SHP77 treated with DMSO at 0.1 percent for 48 hours (cell line): ENCODE results near the gene NDUFB4.

ENCODE experiments used
- DNase-seq: peaks from one replicate; lab custom pipeline; 2025; lab: John Stamatoyannopoulos, UW

NDUFB4 gene

DNA sequence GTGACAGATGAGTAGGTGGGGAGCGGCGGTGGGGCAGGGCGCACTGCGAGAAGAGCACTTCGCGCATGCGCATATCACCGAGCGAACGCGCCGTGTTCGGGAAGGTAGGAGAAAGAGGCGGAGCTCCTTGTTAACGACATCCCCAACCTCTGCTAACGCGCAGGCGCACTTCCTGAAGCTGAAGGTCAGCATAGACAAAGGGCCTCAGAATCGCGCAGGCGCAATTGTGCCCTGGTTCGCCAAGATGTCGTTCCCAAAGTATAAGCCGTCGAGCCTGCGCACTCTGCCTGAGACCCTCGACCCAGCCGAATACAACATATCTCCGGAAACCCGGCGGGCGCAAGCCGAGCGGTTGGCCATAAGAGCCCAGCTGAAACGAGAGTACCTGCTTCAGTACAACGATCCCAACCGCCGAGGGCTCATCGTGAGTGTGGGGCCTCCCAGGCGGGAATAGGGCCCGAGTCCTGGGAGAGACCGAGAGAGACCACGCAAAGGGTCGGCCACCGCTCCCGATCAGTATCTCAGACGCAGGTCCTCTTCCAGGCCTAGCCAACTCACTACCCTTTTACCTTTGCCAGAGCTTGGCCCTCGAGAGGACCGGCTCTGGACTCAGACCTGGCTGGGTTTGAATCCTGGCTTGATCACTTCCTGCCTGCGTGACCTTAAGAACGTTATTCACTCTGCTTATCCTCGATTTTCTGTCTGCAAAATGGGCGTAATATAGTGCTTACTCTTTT lies at the start of gene NDUFB4:
NDUFB4 (plus strand) TSS at position 221 of the 737 bp plus-strand sequence; CDS start at position 245, 24 bp downstream.
- DNase-seq, result peak; percentile 97

DNA sequence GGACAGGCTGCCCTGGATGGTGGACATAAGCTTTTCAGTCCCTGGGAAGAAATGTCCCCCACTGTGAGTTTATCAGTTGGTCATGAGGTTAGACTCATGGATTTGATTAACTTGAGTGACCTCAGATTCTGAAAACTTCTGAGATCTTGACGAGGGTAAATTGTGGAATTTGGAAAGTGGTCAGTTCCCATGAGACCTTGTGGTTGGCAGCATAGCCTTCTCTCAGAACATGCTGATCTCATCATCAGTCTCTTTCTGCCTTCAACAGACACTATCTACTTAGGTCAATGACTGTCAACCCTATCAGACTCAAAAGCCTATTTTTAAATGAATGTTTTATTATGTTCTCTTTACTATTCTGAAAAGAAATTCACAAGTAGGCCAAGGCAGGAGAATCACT lies 45.6 kb upstream of the NDUFB4 start:
- DNase-seq, result no peak

DNA sequence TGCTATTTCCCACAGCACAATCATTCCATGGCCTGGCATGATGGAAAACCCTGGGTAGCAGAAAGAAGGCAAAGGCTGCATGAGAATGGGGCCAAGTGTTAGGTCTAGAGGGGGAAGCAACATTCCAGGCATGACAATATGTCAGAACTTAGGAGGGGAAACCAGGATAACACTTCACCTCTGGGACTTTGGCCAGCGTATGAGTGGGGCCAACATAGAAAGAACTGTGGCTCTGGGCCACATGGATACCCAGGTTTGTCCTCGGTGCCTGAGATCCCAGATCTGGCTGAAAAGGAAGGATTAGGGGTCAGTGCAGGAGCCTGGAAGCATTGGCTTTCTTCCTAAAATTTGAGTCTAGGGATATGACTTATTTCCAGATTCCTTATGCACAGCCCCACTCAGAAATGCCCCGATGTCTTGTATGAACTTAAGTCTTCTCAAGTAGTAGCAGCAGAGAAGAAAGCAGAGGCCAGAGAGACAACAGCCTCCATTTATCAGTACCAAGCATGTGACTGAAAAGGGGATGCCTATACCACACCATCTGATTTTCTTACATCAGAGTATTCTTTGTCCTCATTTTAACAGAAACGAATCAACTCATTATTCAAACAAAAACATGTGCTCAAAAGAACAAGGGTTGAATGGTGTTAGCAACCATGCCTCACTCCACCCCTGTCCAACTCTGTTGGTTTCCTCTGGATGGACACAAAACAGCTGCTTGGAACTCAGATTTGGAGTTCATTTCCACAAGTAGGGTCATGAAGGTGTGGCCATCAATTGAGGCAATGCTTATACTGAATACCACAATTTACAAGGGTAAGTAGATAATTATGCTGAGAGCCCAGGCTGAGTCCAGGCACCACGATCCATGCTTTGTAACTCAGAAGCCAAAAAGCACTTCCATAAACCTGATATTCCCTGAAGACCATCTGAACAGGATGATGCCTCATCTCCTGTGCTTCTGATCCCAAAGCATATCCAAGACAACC lies 43.7 kb upstream of the NDUFB4 start:
- DNase-seq, result no peak

DNA sequence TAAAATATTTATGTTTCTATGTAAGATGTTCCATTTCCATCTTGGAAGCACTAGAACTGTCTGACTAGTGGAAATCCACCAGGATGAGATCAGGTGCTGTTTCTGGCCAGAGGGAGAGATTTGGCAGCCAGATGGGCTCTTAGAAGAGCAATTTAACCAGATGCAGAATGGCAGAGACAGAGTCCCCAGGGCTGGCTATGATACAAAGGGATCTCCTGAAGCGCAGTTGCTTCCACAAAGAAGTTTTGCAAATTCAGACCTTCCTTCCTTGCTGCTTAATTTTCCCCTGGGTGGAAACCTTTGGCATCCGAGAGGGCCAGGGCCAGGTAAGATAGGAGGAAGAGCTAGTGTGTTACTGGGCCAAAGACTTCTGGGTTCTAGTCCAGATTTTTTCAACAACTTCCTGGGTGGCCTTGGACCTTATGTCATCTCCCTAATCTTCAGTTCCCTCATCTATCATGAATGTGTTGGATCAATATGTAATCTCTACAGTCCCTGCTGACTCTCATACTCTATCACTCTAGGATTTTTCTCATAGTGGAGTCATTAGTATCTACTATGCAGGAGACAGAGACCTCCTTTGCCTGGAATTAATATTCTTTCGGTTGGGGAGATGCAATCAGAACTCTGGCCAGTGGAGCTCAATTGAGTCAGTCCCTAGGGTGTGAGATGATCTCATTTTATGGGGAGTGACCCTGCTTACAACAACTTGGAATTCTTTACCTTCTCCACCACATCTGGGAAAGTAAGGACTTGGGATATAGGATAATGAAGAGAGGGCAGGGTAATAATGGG lies 41.1 kb upstream of the NDUFB4 start:
- no peak for DNase-seq

DNA sequence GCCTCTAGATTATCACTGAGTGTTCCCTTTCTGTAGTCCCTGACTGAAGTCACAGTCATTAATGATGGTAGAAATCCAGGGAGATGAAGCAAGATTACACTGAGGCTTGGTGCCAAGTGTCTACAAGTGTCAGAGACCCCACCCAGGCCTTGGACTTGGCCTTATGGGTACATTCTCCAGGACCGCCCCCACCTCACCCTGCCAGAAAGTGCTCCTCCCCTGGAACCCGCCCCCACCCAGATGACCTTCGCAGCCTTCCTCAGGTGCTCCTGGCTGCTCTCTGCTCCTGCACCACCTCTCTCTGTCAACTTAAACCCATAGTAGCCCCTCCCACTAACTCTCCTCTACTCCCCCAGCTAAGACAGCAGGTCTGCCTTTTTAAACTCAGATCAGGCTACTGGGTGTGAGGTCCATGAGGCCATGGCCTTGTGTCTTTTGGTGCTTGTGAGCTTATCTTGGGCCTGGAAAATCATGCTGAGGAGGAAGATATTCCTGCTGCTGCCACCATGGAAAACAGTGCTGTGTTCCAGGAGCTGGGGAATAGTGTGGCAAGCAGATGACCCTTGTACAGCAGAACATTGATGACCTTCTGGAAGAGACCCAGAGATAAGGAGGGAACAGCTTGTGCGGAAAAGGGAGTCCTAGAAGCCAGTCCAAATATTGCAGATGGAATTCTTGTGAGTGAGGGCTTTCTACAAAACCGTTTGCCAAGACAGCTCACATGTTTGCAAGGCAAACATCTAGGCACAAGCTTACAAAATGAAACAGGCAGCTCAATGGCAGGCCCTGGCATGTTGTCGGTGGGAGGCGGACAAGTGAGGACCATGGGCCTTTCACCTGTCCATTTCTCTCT lies 40.3 kb upstream of the NDUFB4 start:
- no peak for DNase-seq

DNA sequence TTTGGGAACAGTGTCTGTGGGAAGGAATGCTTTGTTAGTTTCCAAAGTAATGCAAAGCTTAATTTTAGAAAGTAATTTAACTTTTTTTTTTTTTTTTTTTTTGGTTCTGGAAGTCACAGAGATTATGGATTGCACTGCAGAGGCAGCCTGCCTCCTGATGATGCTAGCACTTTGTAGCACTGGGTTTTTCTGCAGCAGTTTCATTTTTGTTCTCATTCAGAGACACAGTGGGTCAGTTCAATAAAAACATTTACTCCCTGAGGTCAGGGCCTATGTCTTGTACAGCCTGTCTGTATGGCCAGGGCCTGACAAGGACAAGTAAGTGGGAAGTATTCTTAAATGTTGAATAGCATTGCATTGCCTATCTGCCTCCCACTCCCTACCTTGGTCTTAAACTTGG lies 39.0 kb upstream of the NDUFB4 start:
- DNase-seq, result no peak

DNA sequence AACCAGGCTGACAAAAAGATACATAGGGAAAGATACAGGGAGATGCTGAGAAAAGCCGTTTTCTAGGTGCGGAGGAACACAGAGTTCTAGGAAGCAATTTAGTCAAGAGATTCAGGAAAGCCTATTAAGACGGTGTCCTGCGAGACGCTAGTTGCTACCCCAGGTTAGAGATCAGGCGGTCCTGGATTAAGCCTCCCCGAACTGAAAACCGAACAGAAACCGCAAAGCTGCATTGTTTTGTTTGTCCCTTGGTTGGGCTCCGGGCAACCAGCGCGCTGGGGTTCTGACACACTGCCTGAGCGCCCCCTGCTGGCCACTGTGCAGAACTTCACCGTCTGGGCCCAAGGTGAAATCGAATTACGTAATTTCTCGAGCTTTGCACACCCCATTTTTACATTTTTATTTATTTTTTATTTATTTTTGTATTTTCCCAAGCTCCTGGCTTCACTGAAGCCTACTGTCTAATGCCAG lies 37.3 kb upstream of the NDUFB4 start:
- DNase-seq, result peak; percentile 47

DNA sequence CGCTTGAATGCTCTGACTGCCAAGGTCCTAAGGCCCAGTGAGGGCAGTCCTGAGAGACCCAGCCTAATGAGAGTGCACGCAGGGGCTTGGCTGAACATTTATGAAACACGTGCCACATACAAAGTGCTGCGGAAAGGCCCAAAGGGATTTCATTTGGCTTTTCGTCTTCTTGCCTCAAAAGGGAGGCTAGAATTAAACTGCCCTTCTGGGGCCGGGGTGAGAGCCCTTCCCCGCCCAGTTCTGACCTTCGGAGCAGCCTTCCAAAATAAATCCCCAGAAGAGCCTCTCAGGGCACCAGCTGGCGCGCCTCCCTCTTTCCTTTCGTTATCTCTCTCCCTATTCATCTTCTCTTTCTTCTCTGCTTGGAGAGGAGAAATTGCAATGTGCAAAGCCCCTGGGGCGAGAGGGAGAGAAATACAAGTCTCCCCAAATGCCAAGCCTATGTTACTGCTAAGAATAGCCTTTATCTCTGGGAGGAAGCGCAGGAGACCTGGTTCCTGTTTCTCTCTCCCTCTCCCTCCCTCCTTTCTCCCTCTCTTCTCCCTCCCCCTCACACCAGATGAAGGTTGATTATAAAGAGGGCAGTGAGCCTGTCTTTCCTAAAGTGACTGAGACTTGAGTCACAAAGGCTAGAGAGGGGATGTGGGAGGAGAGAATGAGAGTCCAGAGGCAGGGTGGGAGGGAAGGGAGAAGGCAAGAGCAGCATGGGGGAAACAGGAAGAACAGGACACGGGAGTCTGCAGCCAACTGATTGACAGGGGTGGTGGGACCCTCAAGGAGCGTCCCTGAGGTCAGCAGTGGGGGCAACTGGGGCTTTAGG lies 36.7 kb upstream of the NDUFB4 start:
- peak; percentile 54 for DNase-seq

DNA sequence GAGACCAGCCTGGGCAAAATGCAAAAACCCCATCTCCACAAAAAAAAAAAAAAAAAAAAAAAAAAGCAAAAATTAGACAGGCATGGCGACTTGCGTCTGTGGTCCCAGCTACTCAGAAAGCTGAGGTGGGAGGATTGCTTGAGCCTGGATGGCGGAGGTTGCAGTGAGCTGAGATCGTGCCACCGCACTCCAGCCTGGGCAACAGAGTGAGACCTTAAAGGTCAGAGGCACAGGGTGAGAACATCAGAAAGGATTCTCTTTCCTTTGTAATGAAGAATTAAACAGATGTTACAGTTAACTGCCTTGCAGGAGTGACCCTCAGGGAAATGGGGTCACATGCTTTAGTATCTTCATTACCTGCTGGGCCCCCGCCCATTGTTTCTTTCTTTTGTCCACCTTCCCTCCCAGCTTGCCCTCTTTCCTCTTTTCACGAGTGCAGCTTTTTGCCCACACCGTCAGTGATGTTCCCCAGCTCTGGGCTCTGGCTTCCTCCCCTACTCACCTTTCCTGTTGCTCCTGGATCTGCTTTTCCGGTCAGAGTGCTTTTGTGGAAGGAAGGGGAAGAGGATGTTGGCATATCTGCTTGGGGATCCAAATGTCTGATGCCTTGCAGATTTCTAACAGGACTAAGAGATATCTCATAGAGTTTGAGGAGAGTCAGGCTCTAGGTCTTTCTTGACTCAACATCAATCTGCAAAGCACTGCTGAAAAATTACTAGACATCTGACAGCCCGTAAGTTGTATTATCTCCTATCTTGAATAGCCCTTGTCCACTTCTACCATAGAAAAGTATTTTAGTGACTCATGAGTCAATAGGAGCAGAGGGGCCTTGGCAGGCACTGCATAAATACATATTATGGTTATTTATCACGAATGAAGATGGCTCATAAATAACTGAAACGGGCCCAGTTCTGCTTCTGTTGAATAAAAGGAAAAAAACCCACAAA lies 35.6 kb upstream of the NDUFB4 start:
- no peak for DNase-seq

DNA sequence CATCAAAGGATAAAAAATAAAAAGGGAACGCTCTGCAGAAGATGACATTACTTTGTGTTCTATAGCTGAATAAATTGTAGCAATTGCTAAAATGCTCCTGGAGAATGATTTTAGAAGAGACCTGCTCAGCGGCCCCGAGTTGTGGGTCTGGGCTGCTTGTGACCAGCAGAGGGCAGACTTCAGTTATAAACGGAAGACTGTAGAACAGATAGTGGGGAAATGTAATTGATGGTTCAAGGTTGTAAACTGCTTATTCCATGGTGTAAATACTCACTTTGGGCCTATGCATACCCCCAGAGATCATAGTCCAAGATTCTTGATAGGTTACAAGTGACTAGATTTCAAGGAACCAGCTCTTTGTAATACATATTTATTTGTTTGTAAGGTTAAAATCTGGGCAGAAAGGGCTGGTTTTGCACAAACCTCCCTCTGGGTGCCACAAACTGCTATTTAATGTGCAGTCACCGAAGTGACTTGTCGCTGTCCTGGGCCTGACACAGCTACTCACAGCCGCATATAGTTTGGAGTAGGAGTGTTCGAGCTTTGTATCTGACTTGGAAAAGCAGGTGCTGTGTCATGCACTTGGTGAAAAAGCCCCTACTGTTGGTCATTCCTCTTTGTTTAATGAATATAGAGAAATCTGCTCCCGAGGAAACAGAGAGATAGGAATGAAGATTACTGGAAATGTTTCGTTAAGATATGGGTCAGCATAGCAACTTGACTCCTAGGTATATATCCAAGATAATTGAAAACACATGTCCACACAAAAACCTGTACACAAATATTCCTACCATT lies 34.7 kb upstream of the NDUFB4 start:
- peak; percentile 19 for DNase-seq

DNA sequence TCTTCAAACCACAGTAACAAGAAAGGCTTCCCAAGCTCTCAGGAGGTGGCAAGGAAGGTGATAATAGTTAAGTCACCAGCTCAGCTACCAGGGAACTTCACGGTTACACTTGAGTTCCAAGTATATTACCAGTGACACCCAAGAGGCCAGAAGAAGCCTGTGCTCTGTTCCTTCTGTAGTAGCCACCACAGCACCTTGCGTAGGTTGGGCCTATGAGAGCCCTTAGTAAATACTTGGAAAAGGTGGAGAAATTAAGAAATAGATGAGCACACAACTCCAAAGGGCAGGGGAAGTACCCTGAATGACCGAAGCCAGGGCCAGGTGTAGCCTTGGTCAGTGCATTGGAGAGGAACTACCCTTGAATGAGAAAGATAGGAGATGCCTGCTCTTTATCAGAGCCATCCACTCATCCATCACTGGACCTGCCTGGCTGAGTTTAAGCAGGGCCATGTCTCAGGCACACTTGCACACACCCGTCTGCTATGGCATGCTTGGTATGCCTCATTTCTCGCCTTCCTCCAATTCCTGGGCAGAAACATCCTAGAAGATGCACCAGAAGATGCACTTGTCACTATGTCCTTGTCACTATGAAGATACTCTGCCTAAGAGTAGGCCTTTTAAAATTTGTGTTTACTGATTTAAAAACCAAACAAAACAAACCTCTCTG lies 32.6 kb upstream of the NDUFB4 start:
- DNase-seq, result no peak

DNA sequence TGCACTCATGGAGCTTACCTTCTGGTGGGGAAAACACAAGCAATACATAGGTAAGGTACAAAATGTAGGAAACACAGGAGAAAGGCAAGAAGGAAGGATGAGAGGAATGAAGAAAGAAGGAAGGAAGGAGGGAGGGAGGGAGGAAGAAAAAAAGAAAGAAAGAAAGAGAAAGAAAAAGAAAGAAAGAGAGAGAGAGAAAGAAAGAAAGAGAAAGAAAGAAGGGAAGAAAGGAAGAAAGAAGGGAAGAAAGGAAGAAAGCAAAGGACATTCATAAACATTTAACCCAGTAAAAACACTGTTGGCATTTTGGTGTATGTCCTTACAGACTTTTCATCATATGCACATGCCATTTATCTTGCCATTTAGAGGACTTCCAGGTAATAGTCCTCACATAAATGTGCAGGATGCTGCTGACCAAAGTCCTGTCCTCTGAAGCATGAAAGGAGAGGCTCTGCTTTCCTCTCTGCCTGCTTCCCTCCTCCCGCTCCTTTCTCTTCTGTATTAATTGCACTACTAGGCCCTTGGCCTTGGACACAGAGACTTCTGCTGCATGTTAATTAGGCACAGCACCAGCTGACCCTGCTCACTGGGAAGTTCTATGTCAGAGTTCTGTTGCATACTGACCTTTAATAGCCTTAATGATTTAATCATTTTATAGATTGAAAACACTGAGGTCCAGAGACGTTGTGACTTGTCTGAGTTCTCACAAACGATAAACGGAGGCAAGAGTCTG lies 29.7 kb upstream of the NDUFB4 start:
- DNase-seq, result no peak

DNA sequence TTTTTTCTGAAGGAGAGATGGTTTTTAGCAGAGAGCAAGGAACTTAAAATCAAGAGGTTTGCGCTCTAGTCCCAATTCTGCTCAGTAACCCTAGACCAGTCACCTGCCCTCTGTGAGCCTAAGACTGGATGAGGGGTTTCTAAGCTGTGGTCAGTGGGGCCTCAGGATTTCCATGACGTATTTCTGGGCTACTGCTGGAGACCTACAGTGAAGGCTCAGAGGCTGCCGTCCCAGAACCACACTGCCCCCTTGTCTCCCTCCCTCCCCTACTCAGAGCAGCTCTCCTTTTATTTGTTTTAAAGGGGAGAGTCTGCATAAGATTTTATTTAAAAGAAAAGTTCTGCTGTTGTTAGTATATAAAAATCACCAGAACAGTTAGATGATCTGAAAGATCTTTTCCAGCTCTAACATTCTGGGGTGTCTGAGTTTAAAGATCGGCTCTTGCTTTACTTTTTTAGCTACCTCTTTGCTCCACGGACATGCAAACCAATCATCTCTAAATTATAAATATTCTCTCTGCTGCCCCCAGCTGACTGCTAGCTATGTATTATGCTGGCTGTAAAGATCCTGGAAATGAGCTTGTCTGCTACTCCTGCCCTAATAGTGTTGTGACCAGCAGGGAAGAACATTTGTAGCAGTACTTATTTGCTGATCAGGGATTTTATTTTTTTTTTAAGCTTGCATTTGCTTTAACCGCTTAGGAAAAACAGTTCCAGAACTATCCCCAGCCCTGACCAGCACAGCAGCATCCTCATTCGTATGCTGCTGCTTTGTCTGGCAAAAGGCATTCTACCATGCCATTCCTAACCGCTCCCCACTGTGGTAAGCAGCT lies 28.6 kb upstream of the NDUFB4 start:
- DNase-seq, result peak; percentile 76

DNA sequence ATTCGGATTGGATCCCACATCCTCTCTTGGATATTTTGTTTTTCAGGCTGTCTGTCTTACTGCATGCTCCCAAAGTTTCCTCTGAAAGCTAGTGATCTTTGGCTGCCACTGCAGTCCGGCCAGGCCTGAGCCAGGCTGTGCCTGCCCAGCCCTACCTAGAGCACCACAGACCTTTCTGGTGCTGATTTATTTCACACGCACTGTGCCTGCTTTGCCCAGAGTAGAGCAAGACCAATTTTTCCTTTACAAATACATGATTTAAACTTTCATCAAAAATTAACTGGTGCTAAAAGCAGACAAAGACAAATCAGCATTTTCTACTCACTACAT lies 28.0 kb upstream of the NDUFB4 start:
- no peak for DNase-seq

DNA sequence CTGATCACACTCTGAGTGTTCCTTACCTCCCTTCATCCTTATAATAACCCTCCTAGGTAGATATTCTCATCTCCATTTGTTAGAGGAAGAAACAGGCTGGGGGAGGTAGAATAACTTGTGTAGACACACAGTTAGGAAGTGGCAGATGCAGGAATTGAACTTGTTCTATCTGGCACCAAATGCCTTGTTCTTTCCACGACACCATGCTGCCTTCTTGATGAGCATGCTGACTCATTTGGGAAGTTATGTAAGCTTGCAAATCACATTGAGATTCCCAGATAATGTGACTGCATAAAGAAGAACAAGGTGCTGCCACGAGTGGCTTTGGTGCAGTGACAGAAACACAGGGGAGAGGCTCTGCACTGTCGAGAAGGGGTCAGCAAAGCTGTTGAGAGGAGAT lies 27.5 kb upstream of the NDUFB4 start:
- no peak for DNase-seq
